Measurements from ENCODE around the gene RAP2C. TPM values are rescaled to one million over a fixed set of nuclear protein-coding genes. Genes with fewer than 3 reads are reported as not detected.

RAP2C gene
- total RNA-seq, 2 donors from 2014 or later, result 39.7 to 60.8 TPM

- no peak for DNase-seq
- H3K9me3 Mint-ChIP-seq, result peaks cover 2% of the 10 kb centered on the region
- no peak for TF ChIP-seq CTCF (conservative IDR thresholded peaks at IDR 0.05)
- H3K9me3 ChIP-seq (ENCODE audit: control insufficient read depth, low read length), result no peaks in the 10 kb centered on the region
- peaks cover 25% of the 10 kb centered on the region for H3K36me3 ChIP-seq (ENCODE audit: control insufficient read depth, insufficient read depth, low read length)
- H3K27ac Mint-ChIP-seq, result no peak overlapping the region
- H3K4me1 Mint-ChIP-seq, result peaks cover 13% of the 10 kb centered on the region
- H3K36me3 Mint-ChIP-seq (ENCODE audit: low read depth), result peaks cover 23% of the 10 kb centered on the region
- H3K4me1 ChIP-seq (ENCODE audit: control insufficient read depth, insufficient read depth, low read length), result no peaks in the 10 kb centered on the region
- no peak overlapping the region for H3K27ac ChIP-seq (ENCODE audit: low read depth, low read length)
- WGBS, 2 experiments (ENCODE audit: insufficient coverage in 1 of 2, insufficient read length in 1 of 2), result 80 to 98% methylated on average over 1 to 4 of the region's 5 CpGs
- H3K27me3 ChIP-seq (ENCODE audit: control insufficient read depth, insufficient read depth, low read length, poor library complexity, severe bottlenecking), result no peaks in the 10 kb centered on the region
- no peak overlapping the region for H3K4me3 ChIP-seq (ENCODE audit: low read length)
- no peak overlapping the region for H3K4me3 Mint-ChIP-seq
- no peak overlapping the region for H3K9ac ChIP-seq (ENCODE audit: extremely low read depth, low read length, poor library complexity, severe bottlenecking)
- no peaks in the 10 kb centered on the region for H3K27me3 Mint-ChIP-seq (ENCODE audit: insufficient read depth)
Measured at GRCh38 chrX:132200976-132201375, 18.3 kb downstream of the RAP2C start.

GRCh38 chrX:132199941-132200340, 19.3 kb downstream of the RAP2C start:
- 96% methylated on average over 6 of the region's 6 CpGs; no CpG with 5 or more reads in 1 of the 2 experiments for WGBS, 2 experiments (ENCODE audit: insufficient coverage in 1 of 2, insufficient read length in 1 of 2)
- no peak overlapping the region for H3K4me3 Mint-ChIP-seq
- peak overlapping the region; percentile 3 for H3K27ac Mint-ChIP-seq
- no peaks in the 10 kb centered on the region for H3K27me3 Mint-ChIP-seq (ENCODE audit: insufficient read depth)
- Histone ChIP-seq H3K27me3 (ENCODE audit: control insufficient read depth, insufficient read depth, low read length, poor library complexity, severe bottlenecking) (no peaks in the 10 kb centered on the region), H3K27ac (ENCODE audit: low read depth, low read length) (no peak overlapping the region), H3K36me3 (ENCODE audit: control insufficient read depth, insufficient read depth, low read length) (peaks cover 17% of the 10 kb centered on the region), H3K4me1 (ENCODE audit: control insufficient read depth, insufficient read depth, low read length) (no peaks in the 10 kb centered on the region), H3K9me3 (ENCODE audit: control insufficient read depth, low read length) (no peaks in the 10 kb centered on the region), H3K9ac (ENCODE audit: extremely low read depth, low read length, poor library complexity, severe bottlenecking) (no peak overlapping the region), H3K4me3 (ENCODE audit: low read length) (no peak overlapping the region)
- H3K9me3 Mint-ChIP-seq, result peaks cover 4% of the 10 kb centered on the region
- TF ChIP-seq CTCF (conservative IDR thresholded peaks at IDR 0.05), result no peak
- H3K36me3 Mint-ChIP-seq (ENCODE audit: low read depth), result peaks cover 21% of the 10 kb centered on the region
- DNase-seq, result no peak
- peaks cover 13% of the 10 kb centered on the region for H3K4me1 Mint-ChIP-seq

GRCh38 chrX:132193872-132194574, 25.2 kb downstream of the RAP2C start:
- no peak for DNase-seq
- no peak overlapping the region for H3K27ac Mint-ChIP-seq
- H3K9me3 Mint-ChIP-seq, result peaks cover 29% of the 10 kb centered on the region
- no peak overlapping the region for H3K4me3 Mint-ChIP-seq
- no peaks in the 10 kb centered on the region for H3K9me3 ChIP-seq (ENCODE audit: control insufficient read depth, low read length)
- no peaks in the 10 kb centered on the region for H3K4me1 Mint-ChIP-seq
- H3K36me3 ChIP-seq (ENCODE audit: control insufficient read depth, insufficient read depth, low read length), result no peaks in the 10 kb centered on the region
- H3K4me3 ChIP-seq (ENCODE audit: low read length), result no peak overlapping the region
- no peak overlapping the region for H3K27ac ChIP-seq (ENCODE audit: low read depth, low read length)
- no peaks in the 10 kb centered on the region for H3K27me3 ChIP-seq (ENCODE audit: control insufficient read depth, insufficient read depth, low read length, poor library complexity, severe bottlenecking)
- peaks cover 12% of the 10 kb centered on the region for H3K36me3 Mint-ChIP-seq (ENCODE audit: low read depth)
- no peaks in the 10 kb centered on the region for H3K4me1 ChIP-seq (ENCODE audit: control insufficient read depth, insufficient read depth, low read length)
- no peak overlapping the region for H3K9ac ChIP-seq (ENCODE audit: extremely low read depth, low read length, poor library complexity, severe bottlenecking)
- H3K27me3 Mint-ChIP-seq (ENCODE audit: insufficient read depth), result no peaks in the 10 kb centered on the region
- TF ChIP-seq CTCF (conservative IDR thresholded peaks at IDR 0.05), result no peak
- 96% methylated on average over 27 of the region's 29 CpGs; no CpG with 5 or more reads in 1 of the 2 experiments for WGBS, 2 experiments (ENCODE audit: insufficient coverage in 1 of 2, insufficient read length in 1 of 2)
